Gastrocnemius medialis (tissue), 4 donors: ENCODE measurements around the gene CPVL. TPM values are rescaled to one million over a fixed set of nuclear protein-coding genes. Genes with fewer than 3 reads are reported as not detected.

Experiments
- ATAC-seq, 2 donors: fragments of 150-250 bp; one replicate each; pipeline ENCODE4 v1.9.1; 2016
- DNase-seq, 2 donors: peaks; one replicate each; pipeline ENCODE4 v3.0.0-alpha.2; 2019
- H3K27ac ChIP-seq, 4 donors: fragments of 200-600 bp; sonication (generic); 1 replicate in 1 of 4; 2 replicates in 3 of 4; pipeline ENCODE4 v1.5.1; 2016 to 2018; ENCODE audit warnings: mild to moderate bottlenecking in 2 of 4, moderate library complexity in 1 of 4
- H3K27me3 ChIP-seq, 3 donors: fragments of 200-600 bp; sonication (generic) in 2 of 3; 1 replicate in 1 of 3; 2 replicates in 2 of 3; pipeline versions ENCODE4 v1.5.1 to v1.6.0; 2016 to 2019; ENCODE audit warnings: mild to moderate bottlenecking in 1 of 3, moderate library complexity in 1 of 3
- H3K36me3 ChIP-seq, 2 donors: fragments of 200-600 bp; sonication (generic) in 1 of 2; one replicate each; pipeline ENCODE4 v1.5.1; 2017 to 2018
- H3K4me1 ChIP-seq, 2 donors: fragments of 200-600 bp; sonication (generic) in 1 of 2; one replicate each; pipeline ENCODE4 v1.5.1; 2016 to 2017; ENCODE audit warnings: mild to moderate bottlenecking in 2 of 2
- H3K4me3 ChIP-seq, 4 donors: fragments of 200-600 bp; sonication (generic) in 3 of 4; 1 replicate in 1 of 4; 2 replicates in 3 of 4; pipeline ENCODE4 v1.5.1; 2016 to 2019; ENCODE audit warnings: mild to moderate bottlenecking in 2 of 4
- H3K9me3 ChIP-seq, 3 donors: fragments of 200-600 bp; sonication (generic) in 2 of 3; 1 replicate in 1 of 3; 2 replicates in 2 of 3; pipeline ENCODE4 v1.5.1; 2016 to 2019
- POLR2A ChIP-seq, 2 donors: fragments of 450-650 bp; IDR thresholded peaks; one replicate each; pipeline ENCODE4 v1.6.1; 2017; ENCODE audit warnings: antibody characterized with exemption in 2 of 2, mild to moderate bottlenecking in 2 of 2, moderate library complexity in 2 of 2
- in situ Hi-C, 4 donors: fragments of 200-750 bp; cut with MboI; loops; one replicate each; pipeline versions ENCODE4 v1.15.0 to v1.8.0; 2017; ENCODE audit warnings: low sequenced_read_pairs in 4 of 4
- intact Hi-C: fragments of 100-400 bp; cut with DNase I; formaldehyde crosslinking; loops from one replicate; pipeline ENCODE4 v1.15.1; 2023; ENCODE audit warnings: low total_unique reads
- total RNA-seq, 4 donors: library from RNA; depleted of rRNA; stranded (reverse); fragments of >200 nt; gene quantifications; one replicate each; pipeline versions ENCODE4 v1.1.0 to v1.2.3, GENCODE V29; 2016
- TF ChIP-seq, protein P1 (sequence below), 5 experiments: fragments of 450-650 bp in 3 of 5; fragments of 200-600 bp in 2 of 5; sonication (generic) in 2 of 5; IDR thresholded peaks in 4 of 5; conservative IDR thresholded peaks in 1 of 5; 1 replicate in 4 of 5; 2 replicates in 1 of 5; pipeline ENCODE4 v1.5.1; 2016 to 2019; ENCODE audit warnings: antibody characterized with exemption in 5 of 5, mild to moderate bottlenecking in 3 of 5, moderate library complexity in 3 of 5

Gene CPVL
- total RNA-seq, 4 donors from 2014 or later: 5.6 to 11.8 (median 6.2) TPM

DNA sequence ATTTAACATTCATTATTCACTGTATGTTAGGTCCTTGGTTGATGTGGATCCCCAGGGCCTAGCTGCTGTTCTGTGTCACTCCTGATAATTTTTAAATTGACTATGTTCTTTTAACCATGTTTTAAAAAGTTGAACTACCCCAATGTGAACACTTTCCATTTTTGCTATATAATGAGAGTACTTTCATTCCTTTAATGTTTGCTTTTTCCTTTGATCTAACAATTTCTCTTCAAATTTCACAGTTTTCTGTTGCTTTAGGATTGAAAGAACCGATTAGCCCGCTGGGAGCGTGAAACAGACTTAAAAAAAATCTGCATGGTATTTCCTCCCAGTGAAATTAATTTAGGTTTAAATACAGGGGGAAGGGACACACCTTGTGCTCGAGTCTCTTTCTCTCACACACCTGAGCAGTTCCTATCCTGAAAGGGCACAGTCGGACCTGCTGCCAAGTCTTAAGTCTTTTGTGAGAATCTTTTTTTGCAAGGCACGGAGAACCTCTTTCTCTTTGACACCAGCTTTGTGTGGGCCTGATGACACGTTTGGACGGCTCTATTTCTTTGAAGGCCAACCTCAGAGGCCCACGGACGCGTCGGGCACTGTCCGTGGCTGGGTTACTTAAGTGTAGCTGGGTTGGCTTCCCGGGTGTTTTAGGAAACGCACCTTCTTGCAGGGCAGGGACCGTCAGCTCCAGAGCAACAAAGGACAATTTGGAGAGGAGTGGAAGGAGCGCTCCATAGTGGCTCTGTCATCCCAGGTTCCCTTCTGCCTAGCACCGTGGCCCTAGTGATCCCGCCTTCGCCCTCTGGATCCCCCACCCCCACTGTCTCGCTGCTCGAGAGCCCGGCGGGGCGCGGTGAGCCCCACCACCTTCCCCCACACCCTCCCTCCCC is 47.2 kb upstream of the CPVL start:
- no peak overlapping the region for H3K27ac ChIP-seq
- TF ChIP-seq, protein P1, sequence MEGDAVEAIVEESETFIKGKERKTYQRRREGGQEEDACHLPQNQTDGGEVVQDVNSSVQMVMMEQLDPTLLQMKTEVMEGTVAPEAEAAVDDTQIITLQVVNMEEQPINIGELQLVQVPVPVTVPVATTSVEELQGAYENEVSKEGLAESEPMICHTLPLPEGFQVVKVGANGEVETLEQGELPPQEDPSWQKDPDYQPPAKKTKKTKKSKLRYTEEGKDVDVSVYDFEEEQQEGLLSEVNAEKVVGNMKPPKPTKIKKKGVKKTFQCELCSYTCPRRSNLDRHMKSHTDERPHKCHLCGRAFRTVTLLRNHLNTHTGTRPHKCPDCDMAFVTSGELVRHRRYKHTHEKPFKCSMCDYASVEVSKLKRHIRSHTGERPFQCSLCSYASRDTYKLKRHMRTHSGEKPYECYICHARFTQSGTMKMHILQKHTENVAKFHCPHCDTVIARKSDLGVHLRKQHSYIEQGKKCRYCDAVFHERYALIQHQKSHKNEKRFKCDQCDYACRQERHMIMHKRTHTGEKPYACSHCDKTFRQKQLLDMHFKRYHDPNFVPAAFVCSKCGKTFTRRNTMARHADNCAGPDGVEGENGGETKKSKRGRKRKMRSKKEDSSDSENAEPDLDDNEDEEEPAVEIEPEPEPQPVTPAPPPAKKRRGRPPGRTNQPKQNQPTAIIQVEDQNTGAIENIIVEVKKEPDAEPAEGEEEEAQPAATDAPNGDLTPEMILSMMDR (IDR thresholded peaks at IDR 0.05 in 4 of 5, conservative IDR thresholded peaks at IDR 0.05 in 1 of 5): no peak
- TF ChIP-seq POLR2A (IDR thresholded peaks at IDR 0.05): no peak
- in situ Hi-C loops (loop anchor here in 3 of 4 donors (5.0 to 25.0 kb wide), 3 partner anchors 209 to 219 kb away; no protein-coding TSS in a partner anchor), intact Hi-C loops (loop anchor here (10.0 kb wide), 1 partner anchor 79 kb away; no protein-coding TSS in a partner anchor)
- no peaks in the 10 kb centered on the region for H3K36me3 ChIP-seq
- no peak for DNase-seq
- peaks cover 0 to 13% of the 10 kb centered on the region in 2 donors for H3K4me1 ChIP-seq
- no peaks in the 10 kb centered on the region for H3K9me3 ChIP-seq
- no peak for ATAC-seq
- H3K4me3 ChIP-seq: peak overlapping the region; percentile 65 to 72 (median 68)
- H3K27me3 ChIP-seq: peaks cover 0 to 11% (median 5%) of the 10 kb centered on the region in 3 donors

DNA sequence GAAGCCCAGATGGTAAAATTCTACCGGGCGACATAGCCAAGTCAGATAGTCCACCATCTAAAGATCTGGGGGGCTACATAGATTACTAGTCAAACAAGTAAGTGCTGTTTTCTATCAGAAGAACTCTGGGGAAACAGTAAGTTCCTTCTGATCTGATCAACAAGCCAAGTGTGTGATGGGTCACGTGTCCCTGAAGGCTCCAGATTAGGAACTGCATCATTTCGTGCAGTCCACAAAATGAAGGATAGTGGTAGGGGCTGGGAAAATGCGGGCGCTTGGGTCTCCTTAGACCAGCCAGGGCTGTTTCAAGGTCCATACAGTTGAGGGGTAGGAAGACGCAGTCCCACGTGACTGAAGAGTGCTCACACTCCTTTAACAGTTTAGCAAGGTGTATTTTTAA is 46.5 kb upstream of the CPVL start:
- Histone ChIP-seq H3K27ac (no peak overlapping the region), H3K36me3 (no peaks in the 10 kb centered on the region), H3K9me3 (no peaks in the 10 kb centered on the region), H3K4me3 (no peak overlapping the region), H3K27me3 (peaks cover 0 to 11% (median 5%) of the 10 kb centered on the region in 3 donors), H3K4me1 (peaks cover 0 to 13% of the 10 kb centered on the region in 2 donors)
- DNase-seq (no peak), ATAC-seq (no peak)
- intact Hi-C loops (loop anchor here (10.0 kb wide), 1 partner anchor 78 kb away; no protein-coding TSS in a partner anchor), in situ Hi-C loops (loop anchor here in 3 of 4 donors (5.0 to 25.0 kb wide), 3 partner anchors 209 to 219 kb away; no protein-coding TSS in a partner anchor)
- TF ChIP-seq POLR2A (IDR thresholded peaks at IDR 0.05): no peak
- TF ChIP-seq, protein P1 (IDR thresholded peaks at IDR 0.05 in 4 of 5, conservative IDR thresholded peaks at IDR 0.05 in 1 of 5): no peak

DNA sequence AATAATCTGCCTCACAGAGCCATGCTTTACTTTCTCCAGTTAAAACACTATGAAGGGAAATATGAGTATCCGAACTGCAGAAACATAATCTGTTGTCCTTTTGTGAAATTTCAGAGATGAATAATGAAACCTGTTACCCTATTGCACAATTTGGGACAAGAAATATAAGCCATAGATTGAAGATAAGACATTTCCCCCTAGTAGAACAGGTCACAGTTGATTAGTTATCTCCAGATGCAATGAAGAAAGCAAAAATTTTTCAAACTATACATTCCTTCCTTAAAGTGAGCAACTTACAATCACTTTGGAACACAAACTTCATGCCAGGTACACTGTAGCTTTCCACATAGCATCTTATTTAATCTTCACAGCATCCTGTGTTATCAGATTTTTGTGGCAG is 46.0 kb upstream of the CPVL start:
- H3K36me3 ChIP-seq: no peaks in the 10 kb centered on the region
- no peak for DNase-seq
- in situ Hi-C loops: loop anchor here in 3 of 4 donors (5.0 to 25.0 kb wide), 3 partner anchors 210 to 220 kb away; no protein-coding TSS in a partner anchor

DNA sequence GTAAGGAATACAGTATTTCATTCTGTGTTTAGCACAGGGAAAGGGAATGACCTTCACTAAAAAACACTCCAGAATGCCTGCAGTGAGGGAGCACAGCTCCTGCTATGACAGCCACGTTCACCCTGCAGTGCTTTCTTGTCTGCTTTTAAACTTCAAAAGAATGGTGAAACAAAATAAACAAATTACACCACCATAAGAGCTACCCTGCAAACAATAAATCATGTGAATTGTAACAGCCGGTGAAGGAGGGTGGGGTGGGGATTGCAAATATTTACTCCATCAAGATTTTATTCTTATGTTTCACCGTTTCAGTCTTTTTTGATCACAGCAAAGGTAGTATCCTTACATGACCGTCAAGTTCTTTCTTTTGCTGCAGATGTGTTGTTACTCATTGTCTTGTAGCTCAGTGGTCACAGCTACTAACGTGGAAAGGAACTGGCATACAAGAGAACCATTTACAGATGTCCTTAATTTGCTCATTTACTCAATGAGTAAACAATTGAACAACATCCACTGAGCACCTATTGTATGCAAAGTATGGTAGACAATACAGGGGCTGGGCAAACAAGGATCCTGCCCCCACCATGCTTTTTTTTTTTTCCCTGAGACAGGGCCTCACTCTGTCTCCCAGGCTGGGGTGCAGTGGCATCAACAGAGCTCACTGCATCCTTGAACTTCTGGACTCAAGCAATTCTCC is 44.2 kb upstream of the CPVL start:
- no peaks in the 10 kb centered on the region for H3K36me3 ChIP-seq
- no peak for ATAC-seq
- H3K4me3 ChIP-seq: no peak overlapping the region
- H3K27me3 ChIP-seq: peaks cover 0 to 7% (median 0%) of the 10 kb centered on the region in 3 donors
- DNase-seq: no peak
- in situ Hi-C loops: loop anchor here in 3 of 4 donors (5.0 to 25.0 kb wide), 3 partner anchors 212 to 222 kb away; no protein-coding TSS in a partner anchor
- no peak overlapping the region for H3K27ac ChIP-seq
- intact Hi-C loops: loop anchor here (10.0 kb wide), 1 partner anchor 76 kb away; no protein-coding TSS in a partner anchor
- peaks cover 0 to 12% of the 10 kb centered on the region in 2 donors for H3K4me1 ChIP-seq
- H3K9me3 ChIP-seq: no peaks in the 10 kb centered on the region
- no peak for TF ChIP-seq POLR2A (IDR thresholded peaks at IDR 0.05)
- TF ChIP-seq, protein P1 (IDR thresholded peaks at IDR 0.05 in 4 of 5, conservative IDR thresholded peaks at IDR 0.05 in 1 of 5): no peak

More for the DNA sequence above, 46.0 kb upstream of the CPVL start:
- Histone ChIP-seq H3K4me3 (no peak overlapping the region), H3K27me3 (peaks cover 0 to 11% (median 5%) of the 10 kb centered on the region in 3 donors), H3K9me3 (no peaks in the 10 kb centered on the region), H3K4me1 (peaks cover 0 to 13% of the 10 kb centered on the region in 2 donors), H3K27ac (no peak overlapping the region)
- TF ChIP-seq, protein P1 (IDR thresholded peaks at IDR 0.05 in 4 of 5, conservative IDR thresholded peaks at IDR 0.05 in 1 of 5): no peak
- TF ChIP-seq POLR2A (IDR thresholded peaks at IDR 0.05): no peak
- intact Hi-C loops: loop anchor here (10.0 kb wide), 1 partner anchor 78 kb away; no protein-coding TSS in a partner anchor
- ATAC-seq: no peak
